A549 treated with Mapracorat at 1 μM for 4 hours (cell line): ENCODE data around the gene IRX4. TPM values are rescaled to one million over a fixed set of nuclear protein-coding genes. Genes with fewer than 3 reads are reported as not detected.

Source experiments
- total RNA-seq: library from RNA; stranded (reverse); fragments of 200-300 nt; extraction: Qiagen RNA extraction; gene quantifications from 5 replicates; pipeline ENCODE4 v1.2.3, GENCODE V29; 2022

The IRX4 gene
- total RNA-seq, result 0.20 to 0.45 TPM (median 0.31 TPM) in 5 replicates

DNA sequence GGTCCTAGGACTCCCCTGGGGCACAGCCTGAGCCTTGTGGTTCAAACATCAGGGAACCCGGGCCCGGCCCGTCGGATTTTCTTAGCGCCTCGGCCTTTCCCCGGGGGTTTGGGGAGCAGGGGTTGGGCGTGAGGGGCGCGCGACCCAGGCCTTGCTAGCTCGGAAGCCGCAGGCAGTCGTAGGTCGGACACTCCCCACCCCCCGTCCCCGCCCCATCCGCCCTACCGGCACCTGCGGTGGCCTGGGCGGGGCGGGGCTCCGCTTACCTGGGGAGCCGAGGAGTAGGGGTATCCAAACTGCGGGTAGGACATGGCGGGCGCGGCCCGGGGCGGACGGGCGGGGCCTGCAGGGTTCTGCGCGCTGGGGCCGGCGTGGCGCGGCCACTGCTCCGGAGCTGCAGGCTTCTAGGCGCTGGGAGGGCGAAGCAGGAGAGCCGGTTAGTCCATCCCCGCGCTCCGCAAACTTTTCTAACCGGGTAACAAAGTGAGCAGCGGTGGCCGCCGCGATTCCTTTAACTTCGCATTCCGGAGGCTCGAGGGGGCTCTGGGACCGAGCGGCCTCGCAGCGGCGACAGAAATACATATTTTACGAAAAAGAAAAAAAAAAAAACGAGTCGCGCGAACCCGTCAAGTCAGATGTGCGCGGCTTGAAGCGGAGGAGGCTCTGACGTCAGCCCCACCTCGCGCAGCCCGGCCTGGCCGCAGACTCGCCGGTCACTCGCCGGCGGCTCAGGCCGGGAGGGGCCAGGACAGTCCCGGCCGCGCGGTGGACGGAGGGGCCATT is at the start of gene IRX4:
Gene IRX4 (minus strand): TSS at position 589 of the 783 bp plus-strand sequence. CDS start 278 bp downstream, at position 311.

Other genes starting within 250 kb of the IRX4 start
- gene MRPL36, start 83.1 kb downstream of the IRX4 start, total RNA-seq, result 102 to 120 TPM (median 114 TPM) in 5 replicates
- 104 to 125 TPM (median 116 TPM) in 5 replicates for gene NDUFS6, start 81.5 kb downstream of the IRX4 start, total RNA-seq